T1000 (cell line): ENCODE data around the gene PC.
"Not testable (repeated sequence)": the region's sequence is repeated elsewhere in the genome, so short reads cannot be mapped to it uniquely, and the experiment has no call there.

Experiments
- DNase-seq: peaks from one replicate; lab custom pipeline; 2025; ENCODE audit warnings: mixed read lengths; lab: John Stamatoyannopoulos, UW

PC gene

GRCh38 chr11:66978717-66979116 lies 20.5 kb upstream of the PC start:
- DNase-seq = no peak

GRCh38 chr11:66978229-66978628 lies 20.0 kb upstream of the PC start:
- DNase-seq = no peak

GRCh38 chr11:66976925-66977324 lies 18.7 kb upstream of the PC start:
- DNase-seq = no peak

DNA sequence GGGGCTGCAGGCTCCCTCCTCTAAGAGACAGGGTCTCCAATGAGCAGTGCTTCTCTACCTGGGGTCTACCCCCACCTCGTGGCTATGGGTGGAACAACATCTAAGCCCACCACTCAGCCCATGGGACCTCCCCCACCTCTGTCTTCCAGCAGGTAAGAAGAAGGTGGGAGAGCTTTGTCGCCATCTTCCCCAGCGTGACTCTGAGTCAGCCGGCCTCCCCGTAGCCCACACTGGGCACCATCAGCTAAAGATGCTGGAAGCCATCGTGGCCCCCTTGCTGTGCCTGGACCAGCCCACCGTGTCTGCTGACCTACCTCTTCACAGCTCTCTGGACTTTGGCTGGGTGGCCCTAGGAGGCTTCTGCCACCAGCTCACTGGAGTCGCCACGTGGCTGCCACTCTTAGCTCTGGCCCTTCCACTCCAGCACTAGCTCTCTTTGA lies 17.9 kb upstream of the PC start:
- no peak for DNase-seq

GRCh38 chr11:66975405-66976027 lies 17.3 kb upstream of the PC start:
- no peak for DNase-seq

DNA sequence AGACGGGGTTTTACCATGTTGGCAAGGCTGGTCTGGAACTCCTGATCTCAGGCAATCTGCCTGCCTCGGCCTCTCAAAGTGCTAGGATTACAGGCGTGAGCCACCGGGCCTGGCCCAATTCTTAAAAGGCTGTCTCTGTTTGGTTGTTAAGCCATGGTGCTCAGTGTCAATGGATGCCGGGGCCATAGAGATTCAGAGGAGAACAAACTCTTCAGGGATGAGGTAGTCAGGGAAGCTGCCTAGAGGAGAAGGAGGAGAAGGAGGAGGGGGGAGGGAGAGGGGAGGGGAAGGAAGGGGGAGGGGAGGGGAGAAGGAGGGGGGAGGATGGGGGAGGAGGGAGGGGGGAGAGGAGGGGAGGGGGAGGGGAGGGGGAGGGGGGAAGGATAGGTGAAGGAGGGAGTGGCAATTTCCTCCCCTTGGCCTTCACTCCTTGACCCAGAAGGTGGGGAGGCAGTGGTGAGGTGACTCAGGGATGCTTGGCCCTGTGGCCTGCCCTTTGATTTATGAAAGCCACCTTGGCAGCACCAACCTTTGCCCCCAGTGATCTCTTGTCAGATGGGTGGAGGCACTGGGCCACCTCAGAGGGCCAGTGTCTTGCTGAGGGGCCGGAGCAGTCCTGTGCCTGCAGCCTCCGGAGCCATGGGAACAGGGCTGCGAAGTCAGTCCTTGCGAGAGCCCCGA lies 16.7 kb upstream of the PC start, which contains the start of gene C11orf86:
C11orf86 (plus strand) TSS at position 581 of the 681 bp plus-strand sequence; CDS start at position 640, 59 bp downstream.
- DNase-seq = no peak

DNA sequence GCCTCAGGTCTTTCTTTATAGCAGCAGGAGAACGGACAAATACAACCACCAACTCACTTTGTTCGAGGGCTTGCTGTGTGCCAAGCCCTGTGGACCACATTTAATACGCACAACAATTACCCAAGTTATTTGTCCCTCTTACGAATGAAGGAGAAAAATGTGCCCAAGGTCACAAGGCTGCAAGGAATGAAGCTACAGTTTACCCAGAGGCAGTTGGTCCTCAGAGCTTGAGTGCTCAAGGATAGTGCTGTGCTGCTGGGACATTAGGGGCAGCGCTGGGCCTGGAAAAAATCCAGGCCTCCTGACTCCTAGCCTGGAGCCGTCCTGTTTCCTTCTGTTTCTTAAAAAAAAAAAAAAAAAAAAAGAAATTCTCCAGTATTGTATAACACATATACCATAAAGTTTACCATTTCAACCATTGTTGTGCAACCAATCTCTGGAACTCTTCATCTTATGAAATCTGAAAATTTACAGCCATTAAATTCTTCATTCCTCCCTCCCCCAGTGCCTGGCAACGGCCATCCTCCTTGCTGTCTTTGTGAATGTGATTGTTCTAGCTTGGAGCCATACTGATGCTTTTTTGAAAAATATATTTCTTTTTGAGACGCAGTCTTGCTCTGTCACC lies 15.9 kb upstream of the PC start:
- DNase-seq = no peak

DNA sequence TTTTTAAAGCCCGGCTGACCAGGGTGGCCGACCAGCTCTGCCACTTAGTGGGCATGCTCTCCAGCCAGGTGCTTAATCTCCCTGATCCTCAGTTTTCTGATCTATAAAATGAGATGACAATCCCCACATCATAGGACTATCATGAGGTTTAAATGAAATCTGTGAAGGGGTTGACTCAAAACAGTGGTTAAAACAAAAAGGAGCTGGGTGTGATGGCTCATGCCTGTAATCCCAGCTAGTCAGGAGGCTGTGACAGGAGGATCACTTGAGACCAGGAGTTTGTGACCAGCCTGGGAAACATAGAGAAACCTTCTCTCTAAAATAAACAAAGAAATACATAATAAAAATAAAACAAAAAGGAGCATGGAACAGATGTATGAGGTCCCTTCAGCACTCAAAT lies 13.3 kb upstream of the PC start:
- DNase-seq = no peak

- DNase-seq = peak; percentile 77
These were observed 12.7 kb upstream of the PC start for GRCh38 chr11:66970807-66971442.

GRCh38 chr11:66970371-66970806 lies 12.2 kb upstream of the PC start:
- DNase-seq = no peak

DNA sequence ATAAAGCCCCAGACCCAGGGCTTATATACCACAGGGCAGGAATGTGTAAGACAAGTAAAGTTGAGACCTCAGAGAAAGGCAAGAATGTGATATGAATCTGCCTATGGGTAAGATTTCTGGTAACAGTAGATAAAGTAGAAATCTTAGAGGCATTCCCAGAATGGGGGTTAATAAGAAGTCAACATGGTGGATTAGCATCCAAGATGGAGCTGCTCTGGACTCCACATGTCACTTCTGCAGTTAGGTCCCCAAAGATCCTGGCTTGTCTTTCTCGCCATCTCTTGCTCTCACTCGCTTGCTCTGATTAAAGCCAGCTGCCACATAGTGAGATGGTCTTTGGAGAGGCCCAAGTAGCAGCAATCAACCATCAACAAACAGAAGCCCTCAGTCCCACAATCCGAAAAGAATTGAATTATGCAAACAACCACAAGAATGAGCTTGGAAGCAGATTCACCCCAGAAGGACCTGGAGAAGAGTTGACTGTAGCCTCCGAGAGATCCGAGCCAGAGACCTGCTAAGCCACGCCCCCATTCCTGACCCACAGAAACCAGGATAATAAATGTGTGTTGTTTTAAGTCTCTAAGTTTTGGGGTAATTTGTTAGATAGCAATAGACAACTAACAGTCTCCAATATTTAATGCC lies 11.5 kb upstream of the PC start:
- DNase-seq = no peak

GRCh38 chr11:66967670-66968425 lies 9.7 kb upstream of the PC start:
- peak; percentile 33 for DNase-seq

DNA sequence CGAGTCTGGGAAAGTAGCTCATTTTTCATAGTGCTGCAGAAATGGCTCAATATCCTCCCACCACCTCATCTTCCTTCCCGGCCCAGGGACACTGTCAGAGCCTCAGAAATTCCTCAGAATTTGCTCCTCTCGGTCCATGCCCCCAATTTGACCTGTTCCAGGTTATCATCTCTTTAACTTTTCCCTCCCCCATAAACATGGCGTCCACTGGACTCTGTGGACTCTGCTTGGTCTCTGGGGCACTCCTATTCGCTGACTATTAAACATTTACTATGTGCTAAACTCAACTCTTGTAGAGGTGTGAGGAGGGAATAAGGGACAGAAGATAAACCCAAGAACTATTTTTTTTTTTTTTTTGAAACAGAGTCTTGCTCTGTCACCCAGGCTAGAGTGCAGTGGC lies 8.2 kb upstream of the PC start:
- DNase-seq = no peak

- no peak for DNase-seq
These were observed 6.3 kb upstream of the PC start for GRCh38 chr11:66964495-66964894.

DNA sequence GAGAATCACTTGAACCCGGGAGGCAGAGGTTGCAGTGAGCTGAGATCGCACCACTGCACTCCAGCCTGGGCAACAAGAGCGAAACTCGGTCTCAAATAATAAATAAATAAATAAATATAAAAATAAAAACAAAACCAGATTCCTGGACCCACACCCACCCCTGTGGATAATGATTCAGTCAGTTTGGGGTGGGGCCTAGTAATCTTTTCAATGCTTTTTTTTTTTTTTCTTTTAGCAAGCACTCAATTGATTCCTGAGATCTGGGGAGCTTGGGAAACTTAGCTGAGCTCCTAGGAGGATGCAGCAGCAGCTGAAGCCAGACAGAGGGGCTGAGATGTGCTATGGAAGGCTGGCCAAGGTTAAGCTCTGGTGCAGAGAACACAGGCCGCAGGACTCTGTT lies 4.6 kb upstream of the PC start:
- DNase-seq = no peak

- no peak for DNase-seq
These were observed 4.1 kb upstream of the PC start for GRCh38 chr11:66962247-66962646.

GRCh38 chr11:66961691-66962213 lies 3.6 kb upstream of the PC start:
- not testable (repeated sequence) for DNase-seq

- DNase-seq = no peak
These were observed 732 bp upstream of the PC start for GRCh38 chr11:66958956-66959274.

DNA sequence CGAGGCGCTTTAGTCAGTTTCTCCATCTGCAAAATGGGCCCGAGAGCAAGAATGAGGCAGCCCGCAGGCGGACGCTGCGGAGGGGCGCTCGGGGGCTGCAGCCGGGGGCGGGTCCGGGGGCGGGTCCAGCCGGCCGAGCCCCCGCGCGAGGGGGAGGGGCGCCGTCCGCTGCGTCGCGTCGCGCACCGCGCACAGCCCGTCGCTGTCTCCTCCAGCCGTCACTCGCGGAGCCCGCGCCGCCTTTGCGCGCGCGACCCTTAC lies 282 bp downstream of the PC start:
- no peak for DNase-seq

- DNase-seq = no peak
These were observed 1.4 kb downstream of the PC start for GRCh38 chr11:66956689-66957290.

DNA sequence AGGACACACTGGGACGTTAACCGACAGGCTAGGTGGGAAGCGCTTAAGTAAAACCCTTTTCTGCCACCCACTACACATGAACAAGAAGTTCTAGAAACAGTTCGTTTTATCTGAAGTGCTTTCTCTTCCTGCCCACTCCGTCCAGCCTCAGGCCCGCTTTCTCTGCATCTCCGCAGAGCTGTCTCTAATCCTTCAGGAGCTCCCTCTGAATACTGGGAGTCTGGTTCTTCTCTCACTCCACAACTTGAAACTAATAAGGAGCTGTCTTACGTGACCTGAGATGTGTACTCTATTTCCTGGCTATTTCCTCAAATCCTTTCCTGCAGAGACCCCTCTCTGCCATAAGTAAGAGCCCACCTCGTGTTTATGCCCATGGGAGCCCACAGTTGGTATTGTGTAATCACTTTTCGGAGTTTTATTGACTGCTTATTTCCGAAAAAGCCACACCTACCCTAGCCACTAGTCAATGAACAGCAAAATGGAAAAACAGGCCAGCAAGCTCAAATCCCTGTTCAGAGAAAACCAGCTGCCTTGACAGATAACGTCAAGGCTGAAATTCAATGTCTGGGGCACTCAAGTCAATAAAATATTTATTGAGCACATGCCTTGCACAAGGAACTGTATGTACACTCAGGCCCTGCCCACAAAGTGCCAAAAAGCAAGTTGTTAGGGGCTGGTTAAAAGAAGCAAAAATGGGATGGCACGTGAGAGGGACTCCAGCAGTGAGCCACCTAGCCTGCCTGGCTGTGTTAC lies 4.9 kb downstream of the PC start:
- no peak for DNase-seq
